Right lobe of liver (tissue), 4 donors: ENCODE measurements around the gene COL24A1.

ENCODE experiments used
- POLR2A ChIP-seq: fragments of 450-650 bp; IDR thresholded peaks from one replicate; pipeline ENCODE4 v1.6.1; 2017; ENCODE audit warnings: antibody characterized with exemption, mild to moderate bottlenecking
- TF ChIP-seq, protein P1 (sequence below), 4 donors: fragments of 200-600 bp in 3 of 4; fragments of 450-650 bp in 1 of 4; IDR thresholded peaks; one replicate each; pipeline versions ENCODE4 v1.5.1 to v1.8.0; 2016 to 2022; ENCODE audit warnings: antibody characterized with exemption in 4 of 4, mild to moderate bottlenecking in 2 of 4
- donor health status: DM: no; HTN: no; CAD: no.
- donor health status: DM: no; HTN: no; CAD: no.
- donor health status: DM: no; HTN: yes; CAD: no.

DNA sequence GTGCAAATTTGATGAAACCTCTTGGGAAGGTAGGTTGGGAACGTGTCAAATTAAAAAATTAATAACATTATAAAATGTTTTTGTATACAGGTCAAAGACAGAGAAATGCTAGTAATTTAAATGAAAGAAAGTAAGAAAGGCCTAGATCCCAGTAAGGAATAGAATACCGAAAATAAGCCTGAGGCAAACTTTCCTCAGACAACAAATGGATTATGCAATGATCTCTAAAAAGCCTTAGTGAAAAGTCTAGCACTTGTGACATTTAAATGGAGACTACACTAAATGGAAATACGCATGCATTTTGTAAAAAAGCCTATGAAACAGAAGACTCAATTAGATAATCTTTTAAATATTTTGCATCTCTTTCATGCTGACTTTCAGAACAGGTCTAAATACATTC lies 309.9 kb downstream of the COL24A1 start:
- TF ChIP-seq, protein P1, sequence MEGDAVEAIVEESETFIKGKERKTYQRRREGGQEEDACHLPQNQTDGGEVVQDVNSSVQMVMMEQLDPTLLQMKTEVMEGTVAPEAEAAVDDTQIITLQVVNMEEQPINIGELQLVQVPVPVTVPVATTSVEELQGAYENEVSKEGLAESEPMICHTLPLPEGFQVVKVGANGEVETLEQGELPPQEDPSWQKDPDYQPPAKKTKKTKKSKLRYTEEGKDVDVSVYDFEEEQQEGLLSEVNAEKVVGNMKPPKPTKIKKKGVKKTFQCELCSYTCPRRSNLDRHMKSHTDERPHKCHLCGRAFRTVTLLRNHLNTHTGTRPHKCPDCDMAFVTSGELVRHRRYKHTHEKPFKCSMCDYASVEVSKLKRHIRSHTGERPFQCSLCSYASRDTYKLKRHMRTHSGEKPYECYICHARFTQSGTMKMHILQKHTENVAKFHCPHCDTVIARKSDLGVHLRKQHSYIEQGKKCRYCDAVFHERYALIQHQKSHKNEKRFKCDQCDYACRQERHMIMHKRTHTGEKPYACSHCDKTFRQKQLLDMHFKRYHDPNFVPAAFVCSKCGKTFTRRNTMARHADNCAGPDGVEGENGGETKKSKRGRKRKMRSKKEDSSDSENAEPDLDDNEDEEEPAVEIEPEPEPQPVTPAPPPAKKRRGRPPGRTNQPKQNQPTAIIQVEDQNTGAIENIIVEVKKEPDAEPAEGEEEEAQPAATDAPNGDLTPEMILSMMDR (IDR thresholded peaks at IDR 0.05): no peak
- no peak for TF ChIP-seq POLR2A
